T follicular helper cell (primary cell): ENCODE results near the gene ADNP2.
"Not testable (repeated sequence)": the region's sequence is repeated elsewhere in the genome, so short reads cannot be mapped to it uniquely, and the experiment has no call there.

Experiments used
- DNase-seq: peaks from one replicate; pipeline ENCODE4 v3.0.0-alpha.2; 2020; ENCODE audit warnings: low read depth

ADNP2 gene

DNA sequence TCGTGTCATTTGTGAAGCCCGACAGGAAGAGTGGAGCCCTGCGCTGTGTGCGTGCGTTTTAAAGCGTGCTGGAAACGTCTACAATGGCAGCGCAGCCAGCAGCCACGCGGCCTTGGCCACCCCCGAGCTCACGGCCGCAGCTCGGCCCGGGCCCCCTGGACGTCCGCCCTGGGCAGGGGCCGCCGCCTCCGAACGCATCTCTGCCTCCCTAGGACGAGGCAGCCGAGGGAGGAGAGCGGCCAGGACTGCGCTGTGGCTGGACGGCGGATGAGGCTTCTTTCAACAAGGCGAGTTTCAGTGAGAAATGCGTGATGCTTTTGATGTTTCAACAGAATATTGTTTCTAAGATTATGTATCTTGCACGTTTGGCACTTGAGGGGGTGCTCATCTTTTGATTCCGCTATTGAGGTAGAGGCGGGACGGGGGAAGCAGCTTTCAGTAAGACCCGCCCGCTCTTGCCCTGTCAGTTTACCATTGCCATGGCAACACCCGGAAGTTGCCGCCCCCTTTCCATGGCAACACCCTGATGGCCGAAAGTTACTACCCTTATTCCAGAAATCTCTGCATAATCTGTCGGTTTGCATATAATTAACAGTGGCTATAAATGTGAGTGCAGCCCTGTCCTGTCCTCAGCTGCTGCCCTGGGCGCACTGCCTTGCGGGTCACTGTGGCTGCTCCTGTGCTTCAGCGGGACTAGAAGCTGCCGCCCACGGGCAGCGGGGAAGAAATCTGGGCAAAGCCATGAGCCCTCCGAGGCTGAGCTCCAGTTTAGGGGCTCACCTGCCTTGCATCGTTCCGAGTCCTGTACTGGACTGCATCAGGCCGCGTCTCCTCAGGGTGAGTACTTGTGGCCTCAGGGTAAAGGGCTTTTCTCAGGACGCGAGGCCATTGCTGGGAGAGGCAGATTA lies 38.6 kb downstream of the ADNP2 start:
- peak; percentile 58 for DNase-seq

DNA sequence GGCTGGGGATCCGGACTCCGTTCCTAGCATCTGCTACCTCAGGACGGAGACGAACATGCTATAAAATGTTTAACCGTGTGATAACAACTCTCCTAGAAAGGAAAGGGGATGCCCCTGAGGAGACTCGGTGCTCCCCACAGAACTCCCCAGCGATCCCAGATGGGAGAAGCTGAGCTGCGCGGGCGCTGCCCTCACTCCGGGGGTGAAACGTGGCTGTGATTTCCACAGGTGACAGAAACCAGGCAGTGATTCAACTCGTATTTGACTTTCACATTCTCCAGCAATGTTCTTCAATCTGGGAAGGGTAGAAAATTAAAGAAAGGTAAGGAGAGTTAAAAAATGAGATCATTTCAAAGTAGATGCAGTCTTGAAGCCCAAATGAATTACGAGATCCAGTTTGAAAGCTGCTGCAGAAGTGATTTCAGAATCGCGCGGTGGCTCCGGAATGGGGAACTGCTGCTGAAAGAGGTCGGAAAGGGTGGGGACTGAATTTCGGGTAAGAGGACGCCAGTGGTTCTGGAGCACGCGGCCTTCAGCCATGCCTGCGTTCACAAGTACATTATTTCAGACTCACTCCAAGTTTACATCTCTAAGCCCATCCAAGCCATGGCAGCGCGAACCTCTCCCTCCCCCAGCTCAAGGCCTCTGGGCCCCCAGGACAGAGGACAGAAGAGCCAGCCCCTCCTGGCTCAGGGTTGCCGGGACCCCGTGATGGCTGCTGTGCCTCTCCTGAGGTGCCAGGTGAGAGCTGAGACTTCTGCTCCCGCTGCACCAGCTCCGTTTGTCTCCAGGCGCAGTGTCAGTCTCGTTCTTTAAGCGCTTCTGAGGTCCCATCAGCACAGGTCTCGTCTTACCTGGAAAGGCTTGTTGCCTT lies 39.5 kb downstream of the ADNP2 start:
- no peak for DNase-seq

GRCh38 chr18:80149667-80150066 lies 40.6 kb downstream of the ADNP2 start:
- DNase-seq, result no peak

DNA sequence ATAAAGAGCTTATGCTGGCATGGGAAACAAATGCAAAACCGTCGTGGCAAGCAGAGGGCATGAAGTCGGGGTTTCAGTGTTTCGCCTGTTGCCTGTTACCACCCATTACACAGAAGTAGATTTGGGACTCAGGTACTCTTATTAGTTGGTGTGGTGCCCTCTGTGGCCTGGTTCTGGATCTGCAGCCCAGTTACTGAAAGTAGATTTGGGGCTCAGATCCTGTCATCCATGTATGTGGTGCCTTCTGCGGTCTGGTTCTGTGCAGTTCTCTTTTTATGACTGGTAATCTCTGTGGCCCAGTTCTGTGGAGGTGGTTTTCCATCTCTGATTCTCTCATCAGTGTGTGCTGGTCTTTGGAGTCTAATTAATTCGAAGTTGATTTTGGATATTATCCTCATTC lies 45.2 kb downstream of the ADNP2 start:
- DNase-seq, result no peak

- DNase-seq, result peak; percentile 62
Observed at GRCh38 chr18:80157708-80158343, 48.8 kb downstream of the ADNP2 start.

DNA sequence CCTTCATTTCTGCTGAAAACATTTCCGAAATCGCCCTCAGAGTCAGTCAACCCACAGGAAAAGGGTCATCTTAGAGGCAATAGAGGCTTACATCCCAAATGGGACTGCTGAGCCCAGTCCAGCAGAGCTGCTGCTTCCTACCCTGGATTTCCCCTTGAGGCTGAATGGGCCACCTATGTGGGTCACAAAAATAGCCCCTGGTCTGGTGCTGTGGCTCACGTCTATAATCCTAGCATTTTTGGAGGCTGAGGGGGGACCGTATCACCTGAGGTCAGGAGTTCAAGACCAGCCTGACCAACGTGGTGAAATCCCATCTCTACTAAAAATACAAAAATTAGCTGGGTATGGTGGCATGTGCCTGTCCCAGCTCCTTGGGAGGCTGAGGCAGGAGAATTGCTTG lies 49.3 kb downstream of the ADNP2 start:
- DNase-seq, result no peak

GRCh38 chr18:80159713-80160636 lies 50.9 kb downstream of the ADNP2 start:
- DNase-seq, result peak; percentile 29

DNA sequence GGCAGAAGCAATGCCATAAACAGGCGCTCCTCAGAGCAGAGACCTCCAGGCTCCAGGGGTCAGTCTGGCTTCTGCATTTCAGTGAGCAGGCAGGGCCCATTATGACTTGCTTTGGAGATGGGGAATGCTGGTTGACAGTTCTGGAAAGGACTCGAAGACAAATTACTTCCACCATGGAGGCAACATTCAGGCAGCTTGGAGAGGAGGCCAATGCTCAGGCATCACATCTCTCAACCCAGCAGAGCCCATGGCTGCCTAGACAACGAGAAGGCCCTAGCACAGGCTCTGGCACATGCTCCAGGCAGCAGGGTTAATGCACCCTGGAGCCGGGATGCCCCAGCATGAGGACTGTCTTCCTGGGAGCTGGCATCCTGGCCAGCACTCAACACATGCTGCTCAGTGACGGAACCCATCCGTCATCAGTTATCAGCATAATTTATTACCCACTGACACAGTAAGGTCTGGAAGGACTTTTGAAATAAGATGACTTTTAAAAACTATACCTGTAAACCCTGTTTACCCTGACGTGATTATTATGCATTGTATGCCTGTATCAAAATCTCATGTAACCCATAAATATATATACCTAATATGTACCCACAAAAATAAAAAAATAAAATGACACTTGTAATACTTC lies 52.8 kb downstream of the ADNP2 start:
- no peak for DNase-seq

DNA sequence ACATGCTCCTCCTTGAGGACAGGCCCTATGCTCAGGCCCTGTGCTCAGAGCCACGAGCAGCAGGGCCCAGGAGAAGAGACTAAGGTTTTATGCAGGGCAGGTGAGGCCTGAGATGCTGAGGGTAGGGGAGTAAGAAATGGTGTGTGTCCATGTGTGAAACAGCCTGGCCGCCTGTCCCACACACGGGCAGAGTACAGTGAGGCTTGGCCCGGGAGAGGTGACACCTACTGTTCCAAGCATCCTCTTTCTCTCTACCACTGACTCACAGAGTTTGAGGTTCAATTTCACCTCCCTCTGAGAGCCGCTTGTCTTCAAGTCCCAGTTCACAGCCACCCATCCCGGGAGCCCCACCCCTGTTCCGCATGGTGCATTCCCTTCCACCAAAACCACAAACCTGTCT lies 54.1 kb downstream of the ADNP2 start:
- DNase-seq, result no peak

DNA sequence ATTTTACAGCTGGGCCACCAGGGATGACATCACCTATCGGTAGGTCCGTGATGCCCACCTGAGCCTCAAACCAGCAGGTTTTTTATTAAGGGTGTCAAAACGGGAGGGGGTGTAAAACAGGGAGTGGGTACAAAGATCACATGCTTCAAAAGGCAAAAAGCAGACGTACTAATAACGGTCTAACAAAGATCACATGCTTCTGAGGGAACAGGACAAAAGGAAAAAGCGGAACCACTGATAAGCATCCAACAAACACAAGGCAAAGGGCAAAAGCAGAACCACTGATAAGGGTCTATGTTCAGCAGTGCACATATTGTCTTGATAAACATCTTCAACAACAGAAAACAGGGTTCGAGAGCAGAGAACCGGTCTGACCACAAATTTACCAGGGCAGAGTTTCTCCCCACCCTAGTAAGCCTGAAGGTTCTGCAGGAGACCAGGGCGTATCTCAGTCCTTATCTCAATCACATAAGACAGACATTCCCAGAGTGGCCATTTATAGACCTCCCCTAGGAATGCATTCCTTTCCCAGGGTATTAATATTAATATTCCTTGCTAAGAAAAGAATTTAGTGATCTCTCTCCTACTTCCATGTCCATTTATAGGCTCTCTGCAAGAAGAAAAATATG lies 55.8 kb downstream of the ADNP2 start:
- not testable (repeated sequence) for DNase-seq

DNA sequence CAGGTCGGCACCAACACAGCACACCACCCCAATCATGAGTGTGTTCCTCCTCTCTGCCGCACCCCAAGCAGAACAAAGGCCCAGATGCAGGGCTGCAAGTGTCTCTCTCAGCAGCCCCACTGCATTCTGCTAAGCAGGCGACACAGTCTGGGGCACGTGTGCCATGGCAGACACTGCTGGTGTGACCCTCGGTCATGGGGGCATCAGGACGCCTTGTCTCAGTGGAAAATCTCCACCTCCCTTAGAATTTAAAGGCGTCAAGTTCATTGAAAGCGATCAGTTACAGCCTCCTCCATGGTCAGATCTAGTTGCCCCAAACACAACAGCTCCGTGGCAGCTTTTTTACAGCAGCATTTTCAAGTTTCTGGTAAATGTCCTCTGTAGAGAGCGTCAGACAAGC lies 57.2 kb downstream of the ADNP2 start:
- no peak for DNase-seq

GRCh38 chr18:80166725-80167124 lies 57.7 kb downstream of the ADNP2 start:
- DNase-seq, result no peak

DNA sequence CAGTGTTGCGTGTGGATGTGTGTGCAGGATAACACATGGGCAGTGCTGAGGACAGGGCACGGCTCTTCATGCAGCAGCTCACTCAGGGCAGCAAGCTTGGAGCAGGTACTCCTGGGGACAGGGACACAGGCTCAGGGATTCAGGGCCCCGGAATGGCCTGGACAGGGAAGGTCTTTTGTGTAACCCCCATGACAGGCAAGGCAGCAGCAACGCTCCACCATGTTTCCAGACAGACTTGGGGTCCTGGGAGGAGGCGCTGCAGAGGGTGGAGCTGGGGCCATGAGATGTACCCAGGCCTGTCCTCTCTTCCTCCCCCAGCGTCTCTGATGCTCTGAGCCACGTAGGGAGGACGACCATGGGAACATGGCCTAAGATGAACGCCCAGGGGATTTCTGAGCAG lies 58.3 kb downstream of the ADNP2 start:
- DNase-seq, result no peak

GRCh38 chr18:80167931-80168330 lies 58.9 kb downstream of the ADNP2 start:
- no peak for DNase-seq

- no peak for DNase-seq
Observed at GRCh38 chr18:80168346-80168745, 59.3 kb downstream of the ADNP2 start.

DNA sequence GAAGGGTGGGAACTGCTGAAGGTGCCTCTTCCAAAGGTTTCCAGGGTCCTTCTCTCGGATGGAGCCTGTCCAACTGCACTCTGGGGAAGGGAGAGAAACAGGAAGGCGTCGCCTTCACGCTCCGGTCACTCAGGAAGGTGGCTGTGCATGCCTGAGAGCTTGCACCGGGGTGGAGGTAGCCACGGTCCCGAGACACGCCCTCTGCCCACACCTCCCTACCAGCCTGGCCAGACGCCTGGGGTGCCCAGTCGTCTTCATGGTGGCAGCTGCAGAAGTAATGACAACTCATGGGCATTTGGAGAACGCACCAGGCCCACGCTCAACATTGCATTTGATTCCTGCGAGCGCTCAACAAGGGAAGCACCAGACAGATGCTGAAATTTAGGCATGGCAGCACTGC lies 59.9 kb downstream of the ADNP2 start:
- no peak for DNase-seq

GRCh38 chr18:80169607-80170006 lies 60.5 kb downstream of the ADNP2 start:
- no peak for DNase-seq

DNA sequence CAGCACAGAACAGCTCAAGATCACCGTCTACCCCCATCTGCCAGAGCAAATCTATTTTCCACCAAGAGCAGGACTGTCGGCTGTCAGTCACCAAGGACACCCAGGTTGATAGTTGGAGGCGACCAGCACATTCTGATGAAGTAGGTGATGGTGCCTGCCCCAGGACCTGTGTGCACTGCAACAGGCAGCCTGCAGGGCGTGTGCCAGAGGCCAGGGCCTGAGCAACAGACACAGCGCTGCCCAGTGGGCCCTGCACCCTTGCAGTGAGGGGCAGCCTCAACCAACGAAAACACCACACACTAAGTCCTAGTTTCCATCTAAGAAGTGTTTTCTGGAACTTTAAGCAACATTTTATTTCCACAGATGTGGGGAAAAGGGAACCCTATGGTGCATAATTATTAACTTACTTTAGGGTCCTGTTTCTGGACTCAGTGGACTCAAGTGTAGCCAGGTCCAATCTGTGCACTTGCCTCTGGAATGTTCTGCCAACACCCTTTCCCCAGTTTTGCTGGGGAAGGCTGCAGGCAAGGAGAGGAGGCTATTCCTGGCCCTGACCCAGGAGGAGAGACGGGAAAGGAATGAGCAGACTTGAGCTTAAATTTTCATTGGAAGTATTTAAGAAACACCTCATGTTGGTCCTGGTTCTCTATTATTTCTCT lies 61.5 kb downstream of the ADNP2 start:
- DNase-seq, result no peak

- peak; percentile 8 for DNase-seq
Observed at GRCh38 chr18:80171054-80171872, 62.2 kb downstream of the ADNP2 start.
